Esophagus squamous epithelium (tissue), 4 donors: ENCODE data around the gene GTSF1L.

Experiments
- POLR2A ChIP-seq, 4 donors: fragments of 450-650 bp; IDR thresholded peaks; one replicate each; pipeline ENCODE4 v1.6.1; 2017; ENCODE audit warnings: antibody characterized with exemption in 4 of 4, mild to moderate bottlenecking in 4 of 4, moderate library complexity in 3 of 4
- TF ChIP-seq, protein P1 (sequence below), 6 experiments: fragments of 450-650 bp in 4 of 6; fragments of 200-600 bp in 2 of 6; sonication (generic) in 2 of 6; IDR thresholded peaks; one replicate each; pipeline ENCODE4 v1.5.1; 2016 to 2019; ENCODE audit warnings: antibody characterized with exemption in 6 of 6, mild to moderate bottlenecking in 4 of 6, moderate library complexity in 4 of 6

DNA sequence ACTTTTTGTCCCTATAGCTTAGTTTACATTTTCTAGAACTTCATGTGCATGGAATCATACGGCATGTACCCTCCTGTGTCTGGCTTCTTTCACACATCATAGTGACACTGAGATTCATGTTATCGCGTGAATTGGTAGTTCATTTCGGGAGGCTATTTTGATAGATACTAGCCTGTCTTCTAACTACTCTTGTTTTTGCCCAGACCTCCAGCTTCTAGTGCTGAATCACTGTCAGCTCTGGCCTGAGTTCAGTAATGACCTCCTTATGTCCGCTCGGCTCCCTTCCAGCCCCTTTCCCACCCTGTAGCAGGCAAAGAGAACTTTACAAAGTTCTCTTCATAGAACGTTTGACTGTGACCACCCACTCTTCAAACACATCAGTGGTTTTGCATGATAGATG, 45.8 kb downstream of the GTSF1L start:
- no peak for TF ChIP-seq POLR2A (IDR thresholded peaks at IDR 0.05)
- TF ChIP-seq, protein P1, sequence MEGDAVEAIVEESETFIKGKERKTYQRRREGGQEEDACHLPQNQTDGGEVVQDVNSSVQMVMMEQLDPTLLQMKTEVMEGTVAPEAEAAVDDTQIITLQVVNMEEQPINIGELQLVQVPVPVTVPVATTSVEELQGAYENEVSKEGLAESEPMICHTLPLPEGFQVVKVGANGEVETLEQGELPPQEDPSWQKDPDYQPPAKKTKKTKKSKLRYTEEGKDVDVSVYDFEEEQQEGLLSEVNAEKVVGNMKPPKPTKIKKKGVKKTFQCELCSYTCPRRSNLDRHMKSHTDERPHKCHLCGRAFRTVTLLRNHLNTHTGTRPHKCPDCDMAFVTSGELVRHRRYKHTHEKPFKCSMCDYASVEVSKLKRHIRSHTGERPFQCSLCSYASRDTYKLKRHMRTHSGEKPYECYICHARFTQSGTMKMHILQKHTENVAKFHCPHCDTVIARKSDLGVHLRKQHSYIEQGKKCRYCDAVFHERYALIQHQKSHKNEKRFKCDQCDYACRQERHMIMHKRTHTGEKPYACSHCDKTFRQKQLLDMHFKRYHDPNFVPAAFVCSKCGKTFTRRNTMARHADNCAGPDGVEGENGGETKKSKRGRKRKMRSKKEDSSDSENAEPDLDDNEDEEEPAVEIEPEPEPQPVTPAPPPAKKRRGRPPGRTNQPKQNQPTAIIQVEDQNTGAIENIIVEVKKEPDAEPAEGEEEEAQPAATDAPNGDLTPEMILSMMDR (IDR thresholded peaks at IDR 0.05), result no peak
